Type B pancreatic cell (in vitro differentiated cells): ENCODE data around the gene SP100. TPM values are rescaled to one million over a fixed set of nuclear protein-coding genes. Genes with fewer than 3 reads are reported as not detected.
"Not testable (repeated sequence)": the region's sequence is repeated elsewhere in the genome, so short reads cannot be mapped to it uniquely, and the experiment has no call there.

Experiments used
- DNase-seq: peaks from one replicate; pipeline ENCODE4 v3.0.0; 2021; ENCODE audit warnings: mixed read lengths; ENCODE audit not compliant: unreplicated experiment; ENCODE audit errors: extremely low spot score
- H3K27ac Mint-ChIP-seq: 2 replicates; pipeline ENCODE4 v1.8.0; 2021; ENCODE audit warnings: mild to moderate bottlenecking, mixed read lengths
- H3K27me3 Mint-ChIP-seq: 2 replicates; pipeline ENCODE4 v1.8.0; 2021; ENCODE audit warnings: mixed read lengths
- H3K36me3 Mint-ChIP-seq: 2 replicates; pipeline ENCODE4 v1.8.0; 2021; ENCODE audit warnings: mixed read lengths
- H3K4me1 Mint-ChIP-seq: one replicate; pipeline ENCODE4 v1.8.0; 2021; ENCODE audit warnings: mixed read lengths; ENCODE audit not compliant: unreplicated experiment
- H3K4me3 Mint-ChIP-seq: 2 replicates; pipeline ENCODE4 v1.8.0; 2021; ENCODE audit warnings: mild to moderate bottlenecking, mixed read lengths
- H3K9me3 Mint-ChIP-seq: 2 replicates; pipeline ENCODE4 v1.8.0; 2021; ENCODE audit warnings: mixed read lengths
- CTCF ChIP-seq: fragments of 200-600 bp; sonication (generic); conservative IDR thresholded peaks from 2 replicates; pipeline ENCODE4 v1.5.0; 2021; ENCODE audit warnings: antibody characterized with exemption, mild to moderate bottlenecking
- total RNA-seq: library from RNA; stranded (reverse); gene quantifications from 2 replicates; pipeline ENCODE4 v1.2.1, GENCODE V29; 2021; ENCODE audit warnings: low replicate concordance

The SP100 gene
- total RNA-seq, 1 donor from 2014 or later: 21.7 TPM

GRCh38 chr2:230400041-230400440 lies 16.0 kb upstream of the SP100 start:
- H3K27me3 Mint-ChIP-seq: no peaks in the 10 kb centered on the region
- no peaks in the 10 kb centered on the region for H3K9me3 Mint-ChIP-seq
- H3K36me3 Mint-ChIP-seq: no peaks in the 10 kb centered on the region
- H3K4me1 Mint-ChIP-seq: no peaks in the 10 kb centered on the region
- no peak for DNase-seq
- no peak overlapping the region for H3K27ac Mint-ChIP-seq
- H3K4me3 Mint-ChIP-seq: no peak overlapping the region
- TF ChIP-seq CTCF: no peak

- H3K4me3 Mint-ChIP-seq: no peak overlapping the region
- TF ChIP-seq CTCF: no peak
- no peak overlapping the region for H3K27ac Mint-ChIP-seq
- no peaks in the 10 kb centered on the region for H3K4me1 Mint-ChIP-seq
- H3K27me3 Mint-ChIP-seq: no peaks in the 10 kb centered on the region
- H3K36me3 Mint-ChIP-seq: no peaks in the 10 kb centered on the region
- H3K9me3 Mint-ChIP-seq: no peaks in the 10 kb centered on the region
- no peak for DNase-seq
Observed at GRCh38 chr2:230400454-230400853, 15.5 kb upstream of the SP100 start.

GRCh38 chr2:230401026-230401425 lies 15.0 kb upstream of the SP100 start:
- H3K4me1 Mint-ChIP-seq, H3K27ac Mint-ChIP-seq, H3K27me3 Mint-ChIP-seq, DNase-seq, H3K36me3 Mint-ChIP-seq, H3K4me3 Mint-ChIP-seq, H3K9me3 Mint-ChIP-seq: not testable (repeated sequence)

GRCh38 chr2:230403746-230404145 lies 12.3 kb upstream of the SP100 start:
- Mint-ChIP-seq H3K4me1 (no peaks in the 10 kb centered on the region), H3K9me3 (no peaks in the 10 kb centered on the region), H3K4me3 (no peak overlapping the region), H3K36me3 (no peaks in the 10 kb centered on the region), H3K27me3 (peaks cover under 1% of the 10 kb centered on the region), H3K27ac (no peak overlapping the region)
- no peak for TF ChIP-seq CTCF
- no peak for DNase-seq

- peaks cover 19% of the 10 kb centered on the region for H3K27me3 Mint-ChIP-seq
- no peaks in the 10 kb centered on the region for H3K36me3 Mint-ChIP-seq
- H3K27ac Mint-ChIP-seq: no peak overlapping the region
- no peak for TF ChIP-seq CTCF
- no peaks in the 10 kb centered on the region for H3K4me1 Mint-ChIP-seq
- no peak overlapping the region for H3K4me3 Mint-ChIP-seq
- no peaks in the 10 kb centered on the region for H3K9me3 Mint-ChIP-seq
- DNase-seq: no peak
Observed at GRCh38 chr2:230405824-230406223, 10.2 kb upstream of the SP100 start.

- Mint-ChIP-seq H3K4me3 (no peak overlapping the region), H3K27ac (no peak overlapping the region), H3K36me3 (no peaks in the 10 kb centered on the region), H3K27me3 (peaks cover 33% of the 10 kb centered on the region), H3K4me1 (no peaks in the 10 kb centered on the region), H3K9me3 (no peaks in the 10 kb centered on the region)
- no peak for TF ChIP-seq CTCF
- DNase-seq: no peak
Observed at GRCh38 chr2:230408244-230408842, 7.7 kb upstream of the SP100 start.

- H3K4me3 Mint-ChIP-seq, H3K4me1 Mint-ChIP-seq, DNase-seq, H3K9me3 Mint-ChIP-seq, H3K36me3 Mint-ChIP-seq, H3K27ac Mint-ChIP-seq: not testable (repeated sequence)
- peaks cover 33% of the 10 kb centered on the region for H3K27me3 Mint-ChIP-seq
Observed at GRCh38 chr2:230409316-230409715, 6.7 kb upstream of the SP100 start.
